Measurements from ENCODE around the gene SKAP1.

The SKAP1 gene

GRCh38 chr17:48101012-48101720 is 328.8 kb downstream of the SKAP1 start, which contains the start of gene CBX1:
Gene CBX1, minus strand, starts transcription at chr17:48101478. Its CDS starts 24,474 bp downstream, at chr17:48077004.
- DNase-seq: peak; percentile 95 to 96

GRCh38 chr17:48100591-48101011 is 329.4 kb downstream of the SKAP1 start:
- no peak for DNase-seq

DNA sequence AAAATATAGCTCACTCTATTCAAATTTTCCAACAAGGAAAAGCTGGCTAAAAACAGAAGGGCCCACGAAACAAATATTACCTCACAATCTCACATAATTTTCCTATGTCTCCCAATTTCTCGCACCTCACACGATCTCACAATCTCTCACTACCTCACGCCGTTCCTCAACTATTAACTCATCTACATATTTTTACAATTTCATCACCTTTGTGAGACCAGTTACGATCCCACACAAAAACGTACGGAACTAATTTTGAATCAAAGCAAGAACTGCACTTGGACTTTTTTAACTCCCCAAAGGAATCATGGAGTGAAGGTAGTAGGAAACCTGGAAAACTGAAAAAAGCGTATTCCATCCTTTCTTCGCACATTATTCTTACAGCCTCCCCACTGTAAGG is 329.9 kb downstream of the SKAP1 start:
- DNase-seq: no peak

DNA sequence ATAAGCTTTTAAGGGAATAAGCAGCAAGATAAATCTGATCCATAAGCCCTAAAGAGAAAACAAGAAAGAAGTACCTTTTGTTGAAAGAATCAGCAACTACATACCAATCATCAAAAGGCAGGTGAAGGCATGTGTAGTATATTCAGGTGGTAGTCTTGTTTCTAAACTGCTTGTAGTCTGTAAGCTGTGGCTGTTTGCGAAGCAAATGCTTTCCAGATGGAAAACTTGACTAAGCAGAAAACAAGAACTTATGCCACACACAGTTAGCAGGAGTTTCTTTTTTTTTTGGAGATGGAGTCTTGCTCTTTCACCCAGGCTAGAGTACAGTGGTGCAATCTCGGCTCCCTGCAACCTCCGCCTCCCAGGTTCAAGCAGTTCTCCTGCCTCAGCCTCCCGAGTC is 334.4 kb downstream of the SKAP1 start:
- no peak for DNase-seq

DNA sequence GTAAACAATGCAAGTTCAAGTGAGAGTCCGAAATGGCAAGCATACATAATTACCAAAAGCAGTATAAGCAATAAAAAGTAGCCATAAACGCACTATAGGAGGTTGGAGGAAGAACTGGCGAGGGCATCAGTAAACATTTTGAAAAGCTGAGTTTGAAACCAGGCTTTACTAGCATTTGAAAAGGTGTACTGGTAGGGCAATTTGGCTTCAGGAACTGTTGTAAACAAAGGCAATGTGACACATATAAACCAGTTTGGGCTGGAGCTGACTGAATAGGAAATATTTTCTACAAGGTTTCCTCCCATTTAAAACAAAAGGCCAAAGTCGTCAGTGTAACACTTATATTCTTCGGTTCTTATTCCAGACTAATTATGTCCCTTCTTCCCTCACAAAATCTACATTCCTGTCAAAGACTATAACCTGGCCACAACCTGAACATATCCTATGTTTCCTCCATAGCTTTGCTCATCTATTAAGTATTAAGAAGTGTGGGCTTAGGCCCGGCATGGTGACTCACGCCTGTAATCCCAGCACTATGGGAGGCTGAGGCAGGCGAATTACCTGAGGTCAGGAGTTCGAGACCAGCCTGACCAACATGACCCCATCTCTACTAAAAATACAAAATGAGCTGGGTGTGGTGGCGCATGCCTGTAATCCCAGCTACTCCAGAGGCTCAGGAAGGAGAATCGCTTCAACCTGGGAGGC is 336.5 kb downstream of the SKAP1 start:
- no peak for DNase-seq

GRCh38 chr17:48084932-48085331 is 345.1 kb downstream of the SKAP1 start:
- DNase-seq: no peak
